IPS DF 19.7 (cell line): ENCODE measurements around the gene EBF3.

ENCODE experiments used
- DNase-seq: peaks from one replicate; pipeline ENCODE4 v3.0.0-alpha.2; 2013; ENCODE audit warnings: low read depth, low spot score

The EBF3 gene

GRCh38 chr10:129800796-129801340, 163.2 kb downstream of the EBF3 start:
- DNase-seq: no peak

DNA sequence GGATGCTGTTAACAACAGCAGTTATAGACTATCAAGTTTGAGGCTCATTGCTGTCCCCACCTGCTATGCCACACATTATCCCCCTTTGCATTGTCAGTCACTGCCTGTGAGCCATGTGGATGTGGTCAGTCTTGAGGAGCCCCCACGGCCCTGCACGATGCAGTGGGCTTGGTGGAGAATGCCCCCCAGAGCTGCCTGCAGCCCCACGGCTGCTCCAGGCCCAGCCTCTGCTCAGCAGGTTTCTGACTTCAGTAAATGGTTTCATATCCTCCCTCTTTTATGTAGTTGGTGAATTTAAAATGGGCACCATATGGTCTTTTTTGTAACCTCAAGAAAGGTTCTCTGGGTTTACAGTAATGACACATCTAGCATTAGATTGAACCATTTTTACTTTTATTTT, 164.1 kb downstream of the EBF3 start:
- no peak for DNase-seq

- no peak for DNase-seq
These were observed 167.2 kb downstream of the EBF3 start for GRCh38 chr10:129796710-129797420.

- no peak for DNase-seq
These were observed 170.1 kb downstream of the EBF3 start for GRCh38 chr10:129793996-129794395.

DNA sequence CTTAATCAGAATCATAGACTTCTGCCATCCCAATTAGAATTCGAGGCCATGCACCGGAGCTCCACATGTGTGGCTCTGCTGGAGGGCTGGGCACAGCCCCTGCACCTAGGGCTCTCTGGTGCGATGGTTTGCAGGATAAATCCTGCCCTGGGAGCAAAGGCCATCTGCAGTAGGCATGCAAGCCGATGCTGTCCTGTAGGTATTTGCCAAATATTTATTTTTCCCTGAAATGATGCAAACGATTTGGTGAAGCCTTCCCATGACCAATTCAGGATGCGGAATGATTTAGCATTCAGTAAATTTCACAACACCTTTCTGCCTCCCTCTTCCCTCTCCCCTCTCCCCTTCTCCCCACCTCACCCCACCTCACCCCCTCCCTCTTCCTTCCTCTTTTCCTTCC, 170.6 kb downstream of the EBF3 start:
- DNase-seq: no peak

DNA sequence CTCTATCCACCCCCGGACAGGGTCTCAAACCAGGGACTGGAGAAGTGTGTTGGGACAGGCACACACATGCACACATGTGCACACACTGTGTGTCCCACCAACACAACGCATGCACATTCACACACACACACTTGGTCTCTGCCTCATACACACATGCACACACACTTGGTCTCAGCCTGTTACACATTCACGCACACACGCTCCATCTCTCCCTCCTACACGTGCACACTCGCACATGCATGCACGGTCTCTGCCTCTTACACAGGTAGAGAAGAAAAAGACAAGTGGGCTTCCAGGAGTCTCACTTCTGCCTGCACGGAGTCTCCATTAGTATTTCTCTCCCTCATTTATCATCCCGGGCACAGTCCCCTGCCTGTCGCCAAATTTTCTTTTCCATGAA, 171.2 kb downstream of the EBF3 start:
- no peak for DNase-seq

DNA sequence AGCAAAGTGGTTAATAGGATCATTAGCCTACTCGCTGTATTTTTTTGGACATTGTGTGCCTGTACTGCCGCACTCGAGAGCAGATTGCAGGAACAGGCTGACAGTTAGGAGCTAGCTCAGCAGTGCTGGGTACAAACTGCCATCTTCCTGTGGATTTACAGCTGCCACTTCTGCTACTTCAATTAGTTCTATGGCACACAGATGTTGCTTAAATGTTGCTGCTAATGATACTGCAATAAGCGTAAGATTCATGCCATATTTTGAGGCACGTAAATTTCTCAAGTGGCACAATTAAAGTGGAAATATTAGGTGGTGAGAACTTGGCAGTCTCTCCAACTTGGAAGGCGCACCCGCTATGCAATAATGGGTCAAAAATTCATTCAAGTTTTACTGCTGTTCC, 171.9 kb downstream of the EBF3 start:
- DNase-seq: no peak

DNA sequence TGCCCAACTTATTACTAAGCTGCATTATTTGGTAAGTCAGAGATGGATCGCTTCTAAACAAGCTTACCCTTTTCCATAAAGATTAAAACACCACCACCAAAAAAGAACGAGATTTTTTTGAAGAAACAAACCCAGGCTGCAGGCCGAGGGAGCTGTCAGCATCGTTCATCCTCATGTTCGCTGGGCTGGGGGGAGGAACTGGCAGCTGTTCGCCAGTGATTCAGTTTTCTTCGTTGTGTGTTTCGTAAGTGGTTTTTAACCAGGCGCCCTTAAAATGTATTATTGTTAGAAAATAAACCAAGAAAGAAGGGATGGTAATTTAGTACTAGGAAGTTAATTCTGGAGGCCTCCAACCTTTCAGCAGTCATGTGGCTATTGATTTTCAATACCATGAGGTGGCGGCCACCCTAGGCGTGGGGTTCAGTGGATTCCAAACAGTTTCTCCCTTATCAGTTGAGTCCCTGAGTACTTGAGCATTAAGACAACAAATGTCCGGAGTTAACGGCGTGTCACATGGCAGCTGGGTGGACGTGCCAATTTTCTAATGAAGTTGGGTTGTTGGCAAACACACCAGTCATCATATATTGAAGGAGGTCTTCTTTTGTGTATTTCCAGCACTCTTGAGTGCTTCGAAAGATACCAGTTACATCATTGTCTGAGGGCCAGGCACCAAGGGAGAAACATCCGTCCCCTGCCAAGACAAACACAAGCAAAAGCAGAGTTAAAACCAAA, 173.2 kb downstream of the EBF3 start:
- no peak for DNase-seq

DNA sequence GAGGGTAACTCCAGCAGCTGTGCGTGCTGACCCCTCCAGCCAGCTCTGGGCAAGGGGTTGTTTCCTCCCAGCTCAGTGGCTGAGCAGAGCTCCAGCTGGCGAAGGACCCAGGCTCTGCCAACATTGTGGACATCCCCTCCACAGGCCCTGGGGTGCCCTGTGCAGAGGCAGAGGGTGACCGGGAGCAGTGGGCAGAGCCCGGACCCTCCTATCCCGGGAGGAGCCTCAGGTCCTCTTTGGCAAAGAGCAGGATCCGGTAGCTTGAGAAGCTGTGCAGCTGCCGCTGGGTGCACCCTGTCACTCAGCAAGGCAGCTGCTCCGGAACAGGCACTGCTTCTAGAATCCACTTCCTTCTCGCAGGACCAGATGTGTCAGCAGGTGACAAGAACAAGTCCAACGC, 175.9 kb downstream of the EBF3 start:
- no peak for DNase-seq

GRCh38 chr10:129787557-129787956, 176.5 kb downstream of the EBF3 start:
- no peak for DNase-seq

GRCh38 chr10:129786216-129786615, 177.9 kb downstream of the EBF3 start:
- DNase-seq: no peak

DNA sequence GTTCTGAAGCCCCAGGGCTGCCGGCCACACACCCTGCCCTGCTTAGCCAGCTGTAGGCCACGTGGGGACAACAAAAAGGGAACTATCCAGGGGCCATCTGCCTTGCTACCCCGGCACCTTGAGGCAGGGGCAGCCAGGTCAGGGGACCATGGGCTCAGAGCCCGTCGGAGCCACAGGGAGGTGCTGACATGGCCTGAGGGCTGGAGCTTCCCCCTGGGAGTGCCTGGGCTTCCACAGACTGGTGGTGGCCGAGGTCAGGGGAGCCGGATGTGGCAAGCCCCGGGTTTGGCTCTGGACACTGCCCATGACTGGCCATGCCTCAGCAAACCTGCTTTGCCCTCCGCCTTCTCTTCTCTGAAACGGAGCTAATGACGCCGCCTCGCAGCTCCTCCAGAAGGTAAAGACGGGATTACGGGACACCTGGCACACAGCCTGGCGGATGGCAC, 178.5 kb downstream of the EBF3 start:
- DNase-seq: no peak
